ENCODE results near the gene ADAMTSL3.
"Not testable (repeated sequence)": the region's sequence is repeated elsewhere in the genome, so short reads cannot be mapped to it uniquely, and the experiment has no call there.

ADAMTSL3 gene

DNA sequence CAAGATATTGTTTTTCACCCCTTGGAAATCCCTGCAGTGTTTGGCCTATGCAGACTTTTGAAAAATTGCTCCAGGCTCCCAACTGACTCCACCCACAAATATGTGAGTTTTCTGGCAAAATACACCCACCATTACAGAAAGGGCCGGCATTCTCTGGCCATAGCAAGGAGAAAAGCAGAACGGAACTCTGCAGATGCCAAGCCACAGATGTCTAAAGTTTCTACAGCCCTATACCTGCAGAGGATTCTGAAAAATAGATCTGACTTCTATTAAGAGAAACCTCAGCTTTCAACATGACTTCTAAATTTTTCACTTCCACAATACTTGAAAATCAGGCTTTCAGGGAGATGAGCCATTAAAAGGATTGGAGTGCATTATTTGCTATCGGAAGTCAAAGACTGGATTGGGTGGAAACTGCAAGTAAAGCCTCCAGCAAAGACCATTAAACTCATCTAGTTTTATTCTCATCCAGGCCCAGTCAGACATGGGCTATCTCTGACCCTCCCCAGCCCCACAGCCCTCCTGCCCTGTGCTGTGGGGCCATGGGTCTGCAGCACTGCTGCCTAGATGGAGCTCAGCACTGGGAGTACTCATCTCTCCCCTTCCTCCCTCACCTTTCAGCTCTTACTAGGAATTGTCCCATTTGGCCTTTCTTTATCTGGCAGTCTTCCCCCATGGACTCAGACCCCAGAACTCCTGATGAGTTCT lies 338.6 kb downstream of the ADAMTSL3 start:
- DNase-seq: no peak

DNA sequence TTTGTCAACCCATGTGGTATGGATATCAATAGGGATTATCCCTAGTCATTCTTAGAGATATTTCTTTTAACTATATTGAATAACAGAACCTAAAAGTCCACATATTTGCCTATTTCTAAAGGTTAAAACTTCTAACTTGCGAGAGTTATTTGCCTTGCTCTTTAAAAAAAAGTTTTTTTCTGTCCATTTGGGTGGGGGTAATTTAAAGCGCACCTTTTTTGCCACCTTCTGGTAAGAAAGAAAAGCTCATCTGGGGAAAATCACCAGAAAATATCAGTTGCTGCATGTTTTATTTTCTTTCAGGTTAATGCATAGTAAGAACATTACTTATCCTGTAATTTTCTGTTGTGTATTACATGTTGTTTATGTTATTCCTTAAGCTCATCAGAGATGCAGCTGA lies 339.7 kb downstream of the ADAMTSL3 start:
- DNase-seq: no peak

DNA sequence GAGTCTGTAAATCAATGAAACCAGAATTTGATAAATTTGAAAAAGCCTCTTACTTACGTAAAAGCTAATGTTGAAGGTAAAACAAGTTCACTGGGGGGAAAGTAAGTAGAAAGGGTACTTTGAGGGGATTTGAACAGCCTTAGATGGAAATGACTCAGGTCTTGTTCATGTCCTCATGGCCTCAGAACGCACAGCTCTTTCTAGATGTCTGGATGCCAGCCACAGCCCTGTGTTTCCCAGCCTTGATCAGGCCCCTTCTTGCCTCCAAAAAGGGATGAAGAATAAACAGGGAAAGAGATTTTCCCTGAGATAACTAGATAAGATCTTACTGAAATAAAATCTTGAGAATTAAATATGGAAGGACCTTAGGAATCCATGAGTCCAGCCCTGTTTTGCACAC lies 344.6 kb downstream of the ADAMTSL3 start:
- no peak for DNase-seq

DNA sequence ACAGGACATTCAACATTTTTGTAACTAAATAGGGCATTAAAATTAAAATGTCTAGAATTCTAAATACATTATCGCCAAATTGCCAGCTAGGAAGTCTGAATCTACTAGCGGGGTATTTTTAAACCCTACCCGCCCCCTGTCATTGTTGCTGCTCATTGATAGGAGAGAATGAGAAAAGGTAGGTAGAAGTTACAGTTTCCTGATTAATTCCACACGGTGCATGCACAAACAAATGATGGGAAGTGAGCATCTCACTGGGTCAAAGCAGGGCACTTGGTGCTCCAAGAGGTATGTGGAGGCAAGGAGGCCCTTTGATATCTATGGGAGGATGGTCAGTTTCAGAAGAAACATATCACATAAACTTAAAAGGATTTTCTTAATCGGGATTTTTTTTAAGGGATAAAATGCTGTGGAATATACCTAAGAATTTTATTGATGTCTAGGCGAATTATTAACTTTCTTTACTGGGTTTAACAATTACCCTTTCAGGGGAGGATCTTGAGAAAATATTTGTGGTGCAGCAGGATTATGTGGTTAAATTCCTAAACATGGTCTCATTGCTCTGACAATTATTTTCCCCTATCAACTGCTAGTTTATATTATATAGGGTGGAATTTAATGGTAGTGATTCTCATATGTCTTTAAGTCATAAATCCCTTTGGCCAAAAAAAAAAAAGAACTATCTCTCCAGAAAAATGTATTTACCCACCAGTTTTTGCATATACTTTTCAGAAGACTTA lies 345.6 kb downstream of the ADAMTSL3 start:
- DNase-seq: no peak

DNA sequence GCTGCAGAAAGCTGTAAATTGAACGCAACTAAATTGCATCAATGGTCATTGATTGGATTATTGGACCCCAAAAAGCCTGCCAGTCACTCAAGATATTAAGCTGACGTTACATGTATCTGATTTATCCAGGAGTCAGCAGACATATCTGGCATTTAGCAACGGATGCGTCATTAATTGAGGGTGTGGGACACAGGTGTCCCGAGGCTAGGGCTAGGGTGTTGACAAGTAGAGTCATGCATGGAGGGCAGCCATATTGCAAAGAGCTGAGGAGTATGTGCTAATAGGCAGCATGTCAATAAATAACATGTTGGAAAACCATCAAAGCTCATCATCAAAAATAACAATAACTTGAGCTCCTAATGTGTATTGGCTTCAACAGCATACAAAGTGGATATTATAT lies 347.1 kb downstream of the ADAMTSL3 start:
- no peak for DNase-seq

DNA sequence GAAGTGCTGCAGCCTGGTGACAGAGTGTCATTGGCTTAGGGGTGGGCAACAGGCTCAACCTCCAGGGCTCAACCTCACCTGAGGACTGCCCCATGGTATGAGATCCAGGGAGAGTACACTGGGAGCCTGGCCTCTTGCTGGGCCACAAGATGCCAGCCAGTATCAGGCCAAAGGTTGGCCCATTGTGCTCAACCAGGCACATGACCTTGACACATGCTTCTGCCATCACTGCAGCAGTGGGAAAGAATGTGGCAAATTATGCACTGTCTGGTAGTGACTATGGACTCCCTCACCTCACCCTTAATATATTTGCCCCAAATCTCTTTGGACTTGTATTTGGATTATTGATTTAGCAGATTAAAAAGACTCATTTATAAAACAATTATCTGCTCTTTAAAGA lies 347.7 kb downstream of the ADAMTSL3 start:
- DNase-seq: no peak

DNA sequence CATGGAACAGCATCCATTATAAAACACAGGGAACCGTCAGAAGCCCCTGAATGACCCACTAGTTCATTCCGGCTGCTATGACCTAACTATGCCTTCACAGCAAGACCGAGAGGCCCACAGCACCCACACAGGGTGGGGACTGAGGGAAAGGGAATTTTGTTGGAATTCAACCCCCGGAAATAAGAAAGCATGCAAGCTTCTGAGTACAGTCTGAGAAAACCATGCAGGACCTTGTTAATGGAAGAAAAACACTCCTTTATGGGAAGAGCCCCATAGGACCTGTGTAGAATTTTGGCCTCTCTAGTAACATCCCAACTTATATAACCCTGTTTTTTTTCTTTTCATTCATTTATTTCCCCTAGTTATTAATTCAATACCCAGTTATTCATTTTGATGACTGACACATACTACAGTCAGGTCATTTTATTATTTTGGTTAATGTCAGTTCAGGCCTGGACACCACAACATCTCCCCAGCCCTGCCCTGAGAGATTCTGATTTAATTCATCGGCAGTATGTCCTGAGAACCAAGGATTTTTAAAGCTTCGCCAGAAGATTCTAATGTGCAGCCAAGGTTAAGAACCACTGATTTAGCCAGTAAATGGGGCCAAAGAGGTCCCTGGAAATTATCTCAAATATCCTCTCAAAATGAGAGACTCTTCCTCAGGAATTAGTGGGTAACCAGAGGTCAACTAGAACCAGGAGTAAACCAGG lies 350.0 kb downstream of the ADAMTSL3 start:
- DNase-seq: no peak

DNA sequence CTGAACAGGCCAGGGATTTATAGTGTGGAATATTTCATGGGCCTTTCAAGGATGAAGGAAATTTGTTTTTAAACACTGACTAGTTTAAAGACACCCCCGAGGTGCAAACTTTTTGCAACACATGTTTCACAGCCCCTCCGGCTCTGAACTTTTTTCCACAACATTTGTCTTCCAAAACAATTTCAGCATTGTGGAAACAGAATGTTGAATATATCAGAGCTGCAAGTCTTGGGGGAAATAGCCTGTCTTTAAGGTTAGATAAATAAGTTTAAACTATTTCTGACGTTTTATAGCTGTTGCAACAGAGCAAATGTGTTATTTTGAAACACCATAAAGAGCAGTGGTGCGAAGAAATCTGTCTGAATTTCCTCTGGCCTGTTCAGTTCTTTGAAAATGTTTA lies 352.5 kb downstream of the ADAMTSL3 start:
- no peak for DNase-seq

DNA sequence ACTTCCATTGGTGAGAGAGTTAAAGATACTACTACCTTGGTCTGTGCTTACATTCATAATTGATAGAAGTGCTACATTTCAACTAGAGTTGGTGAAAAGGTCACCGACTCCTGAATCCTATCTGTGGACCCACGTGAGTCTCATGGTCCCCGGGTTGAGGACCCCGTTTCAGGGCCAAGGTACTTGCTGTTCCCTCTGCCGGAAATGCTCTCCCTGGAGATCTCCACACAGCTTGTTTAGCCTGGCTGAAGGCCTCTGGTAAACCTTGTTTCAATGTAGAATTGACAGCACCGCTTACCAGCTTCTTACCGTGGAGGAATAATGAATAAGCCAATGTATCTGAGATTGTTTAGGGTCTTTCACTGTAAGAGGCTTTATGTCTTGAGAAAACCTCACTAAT lies 355.7 kb downstream of the ADAMTSL3 start:
- DNase-seq: no peak

DNA sequence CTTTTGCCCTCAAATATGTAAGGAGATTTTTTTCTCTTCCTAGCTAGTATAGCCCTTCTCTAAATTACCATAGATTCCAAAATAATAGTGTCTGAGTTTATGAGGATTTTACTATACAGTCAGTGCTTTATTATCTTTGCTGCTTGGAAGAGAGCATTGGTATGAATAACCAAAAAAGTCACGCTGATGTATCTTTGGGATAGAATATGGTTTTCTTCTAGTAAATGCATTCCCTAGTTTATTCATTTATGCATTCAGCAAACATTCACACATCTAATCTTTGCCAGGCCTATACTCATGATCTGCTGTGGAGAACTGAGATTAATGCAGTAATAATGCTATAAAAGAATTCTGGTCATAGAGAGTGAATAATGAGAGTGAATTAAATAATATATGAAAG lies 356.3 kb downstream of the ADAMTSL3 start:
- no peak for DNase-seq

DNA sequence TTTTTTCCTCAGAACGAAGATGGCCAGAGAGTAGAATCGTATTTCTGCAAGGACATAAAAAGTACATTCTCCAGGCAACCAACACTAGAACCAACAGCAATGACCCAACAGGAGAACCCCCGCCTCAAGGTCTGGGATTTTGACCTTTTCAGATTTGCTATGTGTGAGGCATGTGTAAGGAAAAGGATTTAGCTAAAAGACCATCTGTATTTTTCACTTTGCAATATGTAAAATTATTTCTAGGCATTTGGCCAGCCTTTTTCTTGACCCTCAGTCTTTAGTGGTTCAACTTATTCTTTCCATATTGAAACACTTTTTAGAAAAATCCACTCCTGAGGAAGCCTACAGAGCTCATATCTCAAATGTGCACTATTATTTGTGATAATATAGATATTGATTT lies 362.4 kb downstream of the ADAMTSL3 start:
- no peak for DNase-seq

DNA sequence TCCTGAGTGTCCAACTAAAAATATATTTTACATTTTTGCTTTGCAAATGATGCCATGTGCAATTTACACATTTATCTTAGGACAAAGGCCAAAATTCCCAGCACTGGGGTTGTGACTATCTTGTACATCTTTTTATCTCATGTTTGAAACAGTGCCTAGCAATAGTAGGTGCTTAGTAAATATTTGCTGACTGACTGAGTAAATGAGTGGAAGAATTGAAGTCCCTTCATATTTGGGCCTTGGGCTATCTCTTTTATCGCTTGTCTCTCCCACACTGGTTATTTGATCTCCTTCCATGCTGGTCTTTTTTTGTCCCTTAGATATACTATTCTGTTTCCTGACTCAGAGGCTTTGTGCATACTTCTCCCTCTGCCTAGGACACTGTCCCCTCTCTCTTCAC lies 368.6 kb downstream of the ADAMTSL3 start:
- no peak for DNase-seq

DNA sequence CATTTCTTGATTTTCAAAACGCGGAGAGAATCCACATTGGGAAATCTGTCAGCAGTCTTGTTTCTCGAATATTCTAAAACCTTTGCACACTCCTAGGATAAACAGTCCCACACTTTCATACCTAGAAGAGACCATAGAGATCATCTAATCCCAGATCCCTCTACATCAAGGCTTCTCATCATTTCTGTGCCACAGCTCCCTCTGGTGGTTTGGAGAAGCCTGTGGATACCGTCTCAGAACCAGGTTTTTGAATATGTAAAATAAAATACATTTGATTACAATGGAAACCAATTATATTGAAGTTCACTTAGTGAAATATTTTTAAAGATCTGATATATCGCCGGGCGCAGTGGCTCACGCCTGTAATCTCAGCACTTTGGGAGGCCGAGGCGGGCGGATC lies 369.7 kb downstream of the ADAMTSL3 start:
- DNase-seq: no peak

DNA sequence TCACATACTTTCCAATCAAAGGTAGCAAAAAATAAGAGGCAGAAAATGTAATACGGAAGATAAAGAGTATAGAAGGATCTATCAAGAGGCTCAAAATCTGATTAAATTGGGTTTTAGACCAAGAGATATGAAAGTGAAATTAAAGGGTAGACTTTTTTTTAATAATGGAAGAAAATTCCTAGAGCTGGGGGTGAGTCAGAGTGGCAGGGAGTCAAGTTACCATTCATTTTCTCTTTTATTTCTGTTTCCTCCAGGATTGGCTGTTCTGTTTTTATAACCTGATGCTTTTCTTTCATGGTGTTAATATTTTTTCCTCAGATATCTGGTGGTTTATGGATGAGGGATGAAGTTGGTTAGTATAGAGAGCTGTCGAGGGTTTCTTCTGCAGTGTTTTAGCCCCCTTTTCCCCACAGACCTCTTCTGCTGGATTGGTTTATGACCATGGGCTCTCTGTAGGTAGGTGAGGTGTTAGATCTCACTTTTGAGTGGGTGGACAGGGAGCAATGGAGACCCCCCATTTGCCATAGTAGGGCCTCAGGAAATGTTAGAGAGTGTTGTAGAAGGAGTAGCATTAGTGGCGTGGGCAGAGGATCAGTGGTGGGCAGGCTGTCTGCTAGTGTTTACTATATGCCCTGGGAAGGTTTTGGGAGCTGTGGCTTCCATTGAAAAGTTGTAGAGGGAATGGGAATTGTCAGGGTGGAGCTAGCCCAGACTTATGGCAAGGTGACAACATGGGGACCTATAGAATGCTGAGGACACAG lies 380.1 kb downstream of the ADAMTSL3 start:
- DNase-seq: no peak

DNA sequence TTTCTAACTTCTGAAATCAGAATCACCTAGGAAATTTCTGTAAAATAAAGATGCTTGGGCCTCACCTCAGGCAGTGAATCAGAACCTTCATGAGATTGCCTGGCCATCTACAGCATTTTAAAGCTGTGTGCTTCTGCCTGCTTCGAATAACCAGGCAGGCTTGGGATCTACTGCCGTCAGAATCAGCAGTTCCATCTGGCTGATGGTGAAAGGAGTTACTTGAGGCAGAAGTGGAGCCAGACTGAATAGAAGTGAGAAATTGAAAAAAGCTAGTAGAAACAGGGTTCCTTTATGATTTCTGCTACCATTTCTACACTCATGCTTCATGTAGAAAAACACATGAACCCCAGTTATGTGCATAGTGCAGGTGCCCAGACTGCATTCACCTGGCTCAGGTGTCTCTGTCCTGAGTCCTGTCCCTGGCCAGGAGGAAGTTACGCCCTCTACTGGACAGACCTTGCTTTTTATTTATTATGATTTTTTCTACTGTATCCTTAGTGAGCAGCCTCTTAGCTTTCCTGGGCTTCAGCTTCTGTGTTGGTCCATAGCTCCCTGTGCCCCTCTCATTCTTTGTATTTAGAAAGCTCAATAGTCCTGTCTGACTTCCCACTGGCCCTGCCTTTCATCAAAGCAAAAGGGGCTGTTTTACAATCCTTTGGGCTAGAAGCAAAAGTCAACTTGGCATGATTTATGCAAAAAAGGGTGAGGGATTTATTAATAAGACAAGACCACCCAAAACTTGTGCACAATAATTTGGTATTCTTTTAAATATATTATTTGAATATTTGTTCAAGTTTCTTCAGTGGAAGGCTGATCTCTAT lies 380.9 kb downstream of the ADAMTSL3 start:
- no peak for DNase-seq

DNA sequence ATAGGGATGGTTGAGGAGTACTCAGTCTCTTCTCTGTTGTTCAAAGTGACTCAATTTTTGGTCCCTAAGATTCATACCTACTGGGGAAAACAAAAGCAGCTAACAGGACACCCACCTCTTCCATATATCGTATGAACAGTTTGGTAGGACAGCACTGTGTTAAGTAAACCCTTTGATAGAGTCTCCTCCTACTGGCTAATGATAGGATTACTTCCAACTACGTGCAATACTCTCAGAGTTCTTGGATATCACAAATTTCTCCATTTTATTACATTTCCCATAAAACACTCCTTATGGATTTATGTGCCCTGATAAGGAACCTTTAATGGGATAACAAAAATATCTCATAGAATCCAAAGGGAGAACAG lies 381.5 kb downstream of the ADAMTSL3 start:
- no peak for DNase-seq

DNA sequence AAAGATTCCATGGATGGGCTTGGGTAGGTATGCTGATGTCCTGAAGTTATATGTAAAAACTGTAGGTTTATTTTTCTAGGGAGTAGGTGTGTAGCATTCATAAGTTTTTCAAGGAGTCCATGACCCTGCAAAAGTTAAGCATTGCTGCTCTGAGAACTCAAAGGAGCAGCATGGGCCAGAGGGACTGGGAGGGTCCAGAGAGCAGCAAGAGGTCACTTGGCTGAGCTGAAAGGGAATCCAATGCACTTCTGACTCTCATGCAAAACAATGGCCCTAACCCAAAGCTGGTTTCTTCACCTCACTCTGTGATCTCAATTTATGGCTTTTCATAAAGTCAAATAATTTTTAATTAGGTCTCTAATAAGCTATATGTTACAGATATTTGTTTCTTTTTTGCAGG lies 383.4 kb downstream of the ADAMTSL3 start:
- DNase-seq: no peak

DNA sequence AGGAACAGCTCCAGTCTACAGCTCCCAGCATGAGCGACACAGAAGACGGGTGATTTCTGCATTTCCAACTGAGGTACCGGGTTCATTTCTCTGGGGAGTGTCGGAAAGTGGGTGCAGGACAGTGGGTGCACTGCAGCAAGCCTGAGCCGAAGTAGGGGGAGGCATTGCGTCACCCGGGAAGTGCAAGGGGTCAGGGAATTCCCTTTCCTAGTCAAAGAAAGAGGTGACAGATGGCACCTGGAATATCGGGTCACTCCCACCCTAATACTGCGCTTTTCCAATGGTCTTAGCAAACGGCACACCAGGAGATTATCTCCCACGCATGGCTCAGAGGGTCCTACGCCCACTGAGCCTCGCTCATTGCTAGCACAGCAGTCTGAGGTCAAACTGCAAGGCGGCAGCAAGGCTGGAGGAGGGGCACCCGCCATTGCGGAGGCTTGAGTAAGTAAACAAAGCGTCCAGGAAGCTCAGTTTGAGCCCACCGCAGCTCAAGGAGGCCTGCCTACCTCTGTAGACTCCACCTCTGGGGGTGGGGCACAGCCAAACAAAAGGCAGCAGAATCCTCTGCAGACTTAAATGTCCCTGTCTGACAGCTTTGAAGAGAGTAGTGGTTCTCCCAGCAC lies 388.6 kb downstream of the ADAMTSL3 start:
- DNase-seq: not testable (repeated sequence)

DNA sequence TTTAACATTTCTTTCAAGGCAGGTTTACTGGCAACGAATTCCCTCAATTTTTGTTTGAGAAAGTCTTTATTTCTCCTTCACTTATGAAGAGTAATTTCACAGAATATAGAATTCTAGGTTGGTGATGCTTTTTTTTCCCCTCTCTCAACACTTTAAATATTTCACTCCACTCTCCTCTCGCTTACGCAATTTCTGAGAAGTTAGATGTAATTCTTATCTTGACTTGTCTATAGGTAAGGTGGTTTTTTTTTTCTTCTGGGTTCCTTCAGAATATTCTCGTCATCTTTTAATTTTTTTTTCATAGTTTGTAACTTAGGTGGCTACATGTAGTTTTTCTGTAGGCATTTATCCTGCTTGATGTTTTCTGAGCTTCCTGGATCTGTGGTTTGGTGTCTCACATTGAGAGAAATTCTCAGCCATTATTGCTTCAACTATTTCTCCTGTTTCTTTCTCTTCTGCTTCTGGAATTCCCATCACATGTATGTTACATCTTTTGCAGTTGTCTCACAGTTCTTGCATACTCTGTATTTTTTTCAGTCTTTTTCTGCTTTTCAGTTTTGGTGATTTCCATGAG lies 392.2 kb downstream of the ADAMTSL3 start:
- no peak for DNase-seq

DNA sequence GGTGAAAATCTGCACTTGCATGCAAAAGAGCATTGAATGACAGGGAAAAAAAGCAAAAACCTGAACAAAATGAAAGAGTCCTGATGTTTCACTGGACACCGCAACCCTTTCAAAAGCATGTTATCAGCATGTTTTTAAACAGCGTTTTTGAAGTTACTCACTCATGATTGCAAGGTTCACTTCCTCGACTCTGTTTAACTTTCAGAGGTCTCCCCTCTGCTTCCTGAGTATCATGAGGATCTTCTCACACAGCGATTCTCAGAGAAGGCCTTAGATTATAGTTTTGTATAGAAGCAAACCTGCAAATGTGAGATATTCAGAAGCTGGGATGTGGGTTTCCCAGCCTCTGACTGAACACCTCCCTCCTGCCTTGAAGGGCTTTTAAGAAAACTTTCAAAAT lies 395.6 kb downstream of the ADAMTSL3 start:
- not testable (repeated sequence) for DNase-seq

DNA sequence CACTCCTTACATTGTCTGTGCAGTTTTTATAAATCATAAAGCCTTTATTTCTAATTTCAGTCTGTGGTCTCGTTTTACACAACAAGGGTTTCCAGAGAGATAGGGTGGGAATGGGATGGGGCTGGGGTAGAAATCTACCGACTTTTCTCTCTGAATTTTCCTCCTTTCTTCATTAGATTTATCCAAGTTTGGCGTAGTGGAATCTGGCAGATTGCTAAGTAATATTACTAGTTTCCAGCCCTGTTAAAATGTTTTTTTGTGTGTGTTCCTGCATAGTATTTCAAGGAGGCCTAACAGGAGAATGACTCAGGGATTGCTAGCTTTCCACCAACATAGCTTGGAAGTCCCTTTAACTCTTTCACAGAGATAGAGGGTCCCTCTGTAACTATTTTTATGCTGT lies 396.2 kb downstream of the ADAMTSL3 start:
- no peak for DNase-seq

DNA sequence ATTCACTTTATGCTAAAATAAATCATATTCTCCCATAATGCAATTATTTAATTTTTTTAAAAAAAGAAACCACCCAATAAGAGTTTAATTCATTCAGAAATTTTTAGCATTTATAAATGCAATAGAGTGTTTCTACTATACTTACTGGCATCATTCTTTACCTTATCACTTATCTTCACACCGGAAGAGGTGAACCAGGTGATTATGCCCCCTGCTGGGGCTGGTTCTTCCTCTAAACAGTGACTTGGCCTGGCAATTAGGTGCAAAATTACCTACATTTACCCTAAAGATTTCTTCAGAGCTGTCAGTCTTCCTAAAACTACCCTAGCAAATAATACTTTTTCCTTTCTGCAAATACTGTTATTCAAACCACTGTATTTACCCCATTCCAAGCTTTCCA lies 397.2 kb downstream of the ADAMTSL3 start:
- not testable (repeated sequence) for DNase-seq

Measured in NCI-H1105 treated with DMSO at 0.1 percent for 48 hours (cell line).